IMR-90 (cell line): ENCODE results near the gene IGFBP5. TPM values are rescaled to one million over a fixed set of nuclear protein-coding genes. Genes with fewer than 3 reads are reported as not detected.

Experiments used
- ATAC-seq: fragments of 200-7000 bp; cut with Tn5 transposase; 2 replicates; pipeline ENCODE4 v1.9.1; 2020; ENCODE audit warnings: low read depth, mild to moderate bottlenecking, moderate library complexity
- BruUV-seq: library from RNA; stranded (reverse); fragments of 400-500 nt; replicated peaks from 2 replicates; lab custom pipeline; 2021; lab: Mats Ljungman, UMichigan
- CTCF ChIA-PET: fragments of 300-600 bp; formaldehyde crosslinking; extraction: SDS; loops from one replicate; lab custom pipeline; 2021; ENCODE audit warnings: antibody characterized with exemption; lab: Yijun Ruan, JAX
- POLR2A ChIA-PET: fragments of 300-600 bp; sonication (Branson Sonifier 250); formaldehyde crosslinking; loops from one replicate; lab custom pipeline; 2022; ENCODE audit warnings: antibody characterized with exemption; ENCODE audit not compliant: unreplicated experiment; lab: Charles Lee
- DNase-seq: peaks from one replicate; pipeline ENCODE4 v3.0.0; 2013
- H2AFZ ChIP-seq: replicated peaks from 2 replicates; pipeline ENCODE3; 2013; ENCODE audit warnings: low read length, mild to moderate bottlenecking; ENCODE audit not compliant: poor library complexity
- H2AK5ac ChIP-seq: 2 replicates; pipeline ENCODE4 v1.6.1; 2013; ENCODE audit warnings: low read depth, low read length, inconsistent platforms
- H2AK9ac ChIP-seq: replicated peaks from 2 replicates; pipeline ENCODE3; 2013; ENCODE audit warnings: mild to moderate bottlenecking, low read depth, low read length, moderate library complexity; ENCODE audit not compliant: poor library complexity
- H2BK120ac ChIP-seq: 2 replicates; pipeline ENCODE4 v1.6.1; 2013; ENCODE audit warnings: low read depth, low read length, inconsistent platforms
- H2BK15ac ChIP-seq: 3 replicates; pipeline ENCODE4 v1.6.1; 2013; ENCODE audit warnings: low read depth, low read length, inconsistent platforms
- H2BK20ac ChIP-seq: 2 replicates; pipeline ENCODE4 v1.6.1; 2013; ENCODE audit warnings: low read depth, mild to moderate bottlenecking, inconsistent platforms, low read length, moderate library complexity
- H2BK5ac ChIP-seq: 2 replicates; pipeline ENCODE4 v1.6.1; 2013; ENCODE audit warnings: mild to moderate bottlenecking, low read depth, low read length, inconsistent platforms; ENCODE audit not compliant: poor library complexity, severe bottlenecking
- H3K14ac ChIP-seq: replicated peaks from 2 replicates; pipeline ENCODE4 v1.6.1; 2013; ENCODE audit warnings: low read depth, low read length, inconsistent platforms
- H3K18ac ChIP-seq: 2 replicates; pipeline ENCODE4 v1.6.1; 2013; ENCODE audit warnings: low read depth, low read length, control low read depth
- H3K23ac ChIP-seq: 2 replicates; pipeline ENCODE4 v1.6.1; 2013; ENCODE audit warnings: low read depth, low read length, inconsistent platforms
- H3K27ac ChIP-seq: 2 replicates; pipeline ENCODE4 v1.5.1; 2013; ENCODE audit warnings: mild to moderate bottlenecking, control low read depth, low read length; ENCODE audit not compliant: insufficient read depth
- H3K27me3 ChIP-seq: 2 replicates; pipeline ENCODE4 v1.6.1; 2013; ENCODE audit warnings: low read length; ENCODE audit not compliant: control insufficient read depth, insufficient read depth
- H3K36me3 ChIP-seq: 2 replicates; pipeline ENCODE4 v1.6.1; 2013; ENCODE audit warnings: low read length, mixed read lengths; ENCODE audit not compliant: control insufficient read depth, insufficient read depth
- H3K4ac ChIP-seq: 2 replicates; pipeline ENCODE4 v1.6.1; 2013; ENCODE audit warnings: low read depth, low read length, inconsistent platforms
- H3K4me1 ChIP-seq: 2 replicates; pipeline ENCODE4 v1.6.1; 2013; ENCODE audit warnings: low read length, mixed read lengths; ENCODE audit not compliant: control insufficient read depth, insufficient read depth
- H3K4me2 ChIP-seq: 2 replicates; pipeline ENCODE4 v1.6.1; 2013; ENCODE audit warnings: low read depth, mild to moderate bottlenecking, control low read depth, low read length, moderate library complexity
- H3K4me3 ChIP-seq: 2 replicates; pipeline ENCODE4 v1.5.1; 2013; ENCODE audit warnings: low read depth, mild to moderate bottlenecking, control low read depth, low read length, moderate library complexity; ENCODE audit not compliant: insufficient read depth
- H3K56ac ChIP-seq: 2 replicates; pipeline ENCODE4 v1.6.1; 2013; ENCODE audit warnings: low read length, inconsistent platforms; ENCODE audit not compliant: insufficient read depth; ENCODE audit errors: extremely low read depth
- H3K79me1 ChIP-seq, 2 experiments: 2 replicates each; pipeline ENCODE4 v1.6.1; 2013; ENCODE audit warnings: low read length in 2 of 2, inconsistent platforms in 1 of 2, low read depth in 1 of 2
- H3K9ac ChIP-seq: 2 replicates; pipeline ENCODE4 v1.6.1; 2013; ENCODE audit warnings: low read depth, low read length, control low read depth
- H3K9me1 ChIP-seq: 2 replicates; pipeline ENCODE4 v1.6.1; 2013; ENCODE audit warnings: low read length, inconsistent platforms; ENCODE audit not compliant: insufficient read depth
- H3K9me3 ChIP-seq: 2 replicates; pipeline ENCODE4 v1.6.1; 2013; ENCODE audit warnings: low read length; ENCODE audit not compliant: control insufficient read depth, insufficient read depth
- H4K20me1 ChIP-seq: 2 replicates; pipeline ENCODE4 v1.6.1; 2013; ENCODE audit warnings: low read length, inconsistent platforms; ENCODE audit not compliant: insufficient read depth
- H4K5ac ChIP-seq: 2 replicates; pipeline ENCODE4 v1.6.1; 2013; ENCODE audit warnings: mild to moderate bottlenecking, low read depth, low read length, control low read depth
- H4K8ac ChIP-seq, 2 experiments: 2 replicates each; pipeline ENCODE4 v1.6.1; 2013; ENCODE audit warnings: low read depth in 2 of 2, low read length in 2 of 2, control low read depth in 1 of 2, inconsistent platforms in 1 of 2
- H4K91ac ChIP-seq: 2 replicates; pipeline ENCODE4 v1.6.1; 2013; ENCODE audit warnings: low read depth, low read length, inconsistent platforms; ENCODE audit not compliant: insufficient read depth
- BHLHE40 ChIP-seq: fragments of 150-350 bp; IDR thresholded peaks from 2 replicates; pipeline ENCODE4 v1.6.1; 2016; ENCODE audit warnings: mild to moderate bottlenecking, low read depth, low read length
- MAFK ChIP-seq: IDR thresholded peaks from 2 replicates; pipeline ENCODE4 v1.6.1; 2012; ENCODE audit warnings: low read depth, low read length, improper control_type of control experiment
- RCOR1 ChIP-seq: IDR thresholded peaks from 2 replicates; pipeline ENCODE4 v1.6.1; 2012; ENCODE audit warnings: mild to moderate bottlenecking, low read length, improper control_type of control experiment; ENCODE audit not compliant: insufficient replicate concordance
- RFX5 ChIP-seq: IDR thresholded peaks from 2 replicates; pipeline ENCODE4 v1.8.0; 2012; ENCODE audit warnings: low read depth, mild to moderate bottlenecking, low read length, moderate library complexity
- SMC3 ChIP-seq: fragments of 150-350 bp; IDR thresholded peaks from 2 replicates; pipeline ENCODE4 v1.6.1; 2016; ENCODE audit warnings: low read depth, mild to moderate bottlenecking, antibody characterized with exemption, low read length, moderate library complexity
- WGBS, 2 experiments: methylation state at CpG; one replicate each; pipeline versions ENCODE4 v1.1.5 to v1.1.7; 2013; ENCODE audit warnings: missing lambda C conversion rate in 2 of 2; ENCODE audit not compliant: insufficient read length in 1 of 2; ENCODE audit errors: extremely low coverage in 2 of 2; 5-methylcytosine and 5-hydroxymethylcytosine counted together
- dilution Hi-C: fragments of 300-500 bp; cut with HindIII; formaldehyde crosslinking; loops from one replicate; pipeline ENCODE4 v1.14.3; 2018; ENCODE audit warnings: low sequenced_read_pairs; ENCODE audit not compliant: unreplicated experiment
- in situ Hi-C: fragments of 300-500 bp; cut with MboI; formaldehyde crosslinking; loops from 3 replicates; pipeline ENCODE4 v1.14.3; 2019; ENCODE audit warnings: low sequenced_read_pairs, inconsistent platforms, mixed read lengths
- intact Hi-C: fragments of 100-400 bp; cut with micrococcal nuclease; formaldehyde crosslinking; loops from 2 replicates; pipeline ENCODE4 v1.10.0; 2022
- polyA plus RNA-seq, 3 experiments: library from polyadenylated mRNA; depleted of rRNA; stranded (reverse); fragments of >200 nt; gene quantifications; 2 replicates each; pipeline ENCODE4 v1.2.3, GENCODE V29; 2012; ENCODE audit warnings: low replicate concordance in 1 of 3
- total RNA-seq: library from RNA; depleted of rRNA; stranded (reverse); fragments of >200 nt; gene quantifications from 2 replicates; pipeline ENCODE4 v1.2.3, GENCODE V29; 2012

IGFBP5 gene
- total and polyA plus RNA-seq, 2 of the 4 experiments (the other 2 are of a cell fraction): 392 to 1,339 TPM

- no peak overlapping the region for H3K4me3 ChIP-seq
Observed at GRCh38 chr2:216626168-216626874, 69.0 kb downstream of the IGFBP5 start.

More at GRCh38 chr2:216626168-216626874, 69.0 kb downstream of the IGFBP5 start:
- DNase-seq (no peak), ATAC-seq (no peak)
- Histone ChIP-seq H2AFZ (no peak overlapping the region), H3K9me1 (peaks cover 4% of the 10 kb centered on the region; the same call in 1 of the 2 replicates), H3K23ac (no peak overlapping the region), H2AK5ac (no peak overlapping the region), H3K9ac (no peak overlapping the region), H4K20me1 (no peaks in the 10 kb centered on the region), H3K79me1 (no peaks in the 10 kb centered on the region), H2AK9ac (no peak overlapping the region), H3K14ac (no peak overlapping the region), H3K4me2 (no peak overlapping the region), H3K27ac (no peak overlapping the region), H3K4me1 (no peaks in the 10 kb centered on the region), H3K9me3 (no peaks in the 10 kb centered on the region), H3K27me3 (peaks cover 22% of the 10 kb centered on the region), H2BK15ac (no peak overlapping the region), H3K36me3 (no peaks in the 10 kb centered on the region), H4K8ac (no peak overlapping the region), H4K5ac (no peak overlapping the region), H2BK120ac (no peak overlapping the region), H3K18ac (no peak overlapping the region), H3K56ac (no peak overlapping the region), H2BK20ac (no peak overlapping the region), H3K4ac (no peak overlapping the region), H2BK5ac (no peak overlapping the region), H4K91ac (no peak overlapping the region)
- in situ Hi-C loops (no loop called here), intact Hi-C loops (no loop called here), dilution Hi-C loops (no loop called here)
- 89 to 100% methylated on average over 1 to 5 of the region's 7 CpGs for WGBS, 2 experiments
- BruUV-seq: no TSS peak
- CTCF ChIA-PET: no interaction called here
- TF ChIP-seq RFX5 (no peak), BHLHE40 (no peak), MAFK (no peak), RCOR1 (no peak), SMC3 (no peak)
- POLR2A ChIA-PET: no interaction called here
